D341Med (cell line): ENCODE measurements around the gene ZNF25.
A peak's percentile ranks its signal among the peaks of the same experiment; 100 is the strongest.
"Not testable (repeated sequence)": the region's sequence is repeated elsewhere in the genome, so short reads cannot be mapped to it uniquely, and the experiment has no call there.

Experiments
- DNase-seq: peaks from one replicate; pipeline ENCODE4 v3.0.0; 2012; ENCODE audit warnings: low spot score

Gene ZNF25

GRCh38 chr10:37976091-37976879, at the start of gene ZNF25:
Gene ZNF25 (minus strand): TSS chr10:37976647. CDS start chr10:37971722, 4,925 bp downstream.
- peak; percentile 97 for DNase-seq

GRCh38 chr10:38025283-38025682, 48.8 kb upstream of the ZNF25 start:
- no peak for DNase-seq

GRCh38 chr10:38019124-38019523, 42.7 kb upstream of the ZNF25 start:
- DNase-seq: not testable (repeated sequence)

- DNase-seq: no peak
Measured at GRCh38 chr10:38016354-38016753, 39.9 kb upstream of the ZNF25 start.

- peak; percentile 92 for DNase-seq
Measured at GRCh38 chr10:38010119-38010903, 33.9 kb upstream of the ZNF25 start, which contains the start of gene ZNF33A. Gene ZNF33A (plus strand): TSS chr10:38010675. CDS start chr10:38012342, 1,667 bp downstream.

- no peak for DNase-seq
Measured at GRCh38 chr10:38007991-38008390, 31.5 kb upstream of the ZNF25 start.

- DNase-seq: no peak
Measured at GRCh38 chr10:38007551-38007950, 31.1 kb upstream of the ZNF25 start.

- no peak for DNase-seq
Measured at GRCh38 chr10:38003588-38003987, 27.1 kb upstream of the ZNF25 start.

- no peak for DNase-seq
Measured at GRCh38 chr10:38003026-38003425, 26.6 kb upstream of the ZNF25 start.

GRCh38 chr10:38000474-38000873, 24.0 kb upstream of the ZNF25 start:
- DNase-seq: not testable (repeated sequence)

- not testable (repeated sequence) for DNase-seq
Measured at GRCh38 chr10:37998920-37999319, 22.5 kb upstream of the ZNF25 start.

GRCh38 chr10:37992083-37992482, 15.6 kb upstream of the ZNF25 start:
- no peak for DNase-seq

GRCh38 chr10:37991655-37992054, 15.2 kb upstream of the ZNF25 start:
- no peak for DNase-seq

GRCh38 chr10:37976880-37977203, 395 bp upstream of the ZNF25 start:
- DNase-seq: no peak

GRCh38 chr10:37975401-37975991, 951 bp downstream of the ZNF25 start:
- no peak for DNase-seq

GRCh38 chr10:37972396-37972795, 4.1 kb downstream of the ZNF25 start:
- DNase-seq: no peak

GRCh38 chr10:37965006-37965405, 11.4 kb downstream of the ZNF25 start:
- no peak for DNase-seq

GRCh38 chr10:37960591-37961137, 15.8 kb downstream of the ZNF25 start:
- DNase-seq: no peak

GRCh38 chr10:37957841-37958240, 18.6 kb downstream of the ZNF25 start:
- no peak for DNase-seq

GRCh38 chr10:37952926-37953325, 23.5 kb downstream of the ZNF25 start:
- DNase-seq: no peak

GRCh38 chr10:37952043-37952755, 24.2 kb downstream of the ZNF25 start:
- no peak for DNase-seq

GRCh38 chr10:37948210-37948609, 28.2 kb downstream of the ZNF25 start:
- no peak for DNase-seq
